Activated CD8-positive, alpha-beta memory T cell treated with anti-CD3 and anti-CD28 coated beads, Interleukin-2, amount 10 ng/mL, durations not matched to agents 7 days and 5 days (primary cell): ENCODE results near the gene ANKFY1. TPM values are rescaled to one million over a fixed set of nuclear protein-coding genes. Genes with fewer than 3 reads are reported as not detected.

Source experiments
- ATAC-seq: fragments of 150-1000 bp; cut with Tn5 transposase; one replicate; pipeline ENCODE4 v1.10.0; 2021; ENCODE audit warnings: moderate library complexity
- CTCF ChIA-PET: fragments of 350-600 bp; sonication (Branson Sonifier 250); formaldehyde crosslinking; loops from one replicate; lab custom pipeline; 2021; ENCODE audit warnings: antibody characterized with exemption; lab: Charles Lee
- DNase-seq: peaks from one replicate; pipeline ENCODE4 v3.0.0-alpha.2; 2020
- H3K27ac Mint-ChIP-seq: one replicate; pipeline ENCODE4 v1.8.0; 2021; ENCODE audit warnings: mild to moderate bottlenecking, mixed read lengths
- H3K27me3 Mint-ChIP-seq: one replicate; pipeline ENCODE4 v1.8.0; 2021; ENCODE audit warnings: mixed read lengths
- H3K36me3 Mint-ChIP-seq: one replicate; pipeline ENCODE4 v1.8.0; 2021; ENCODE audit warnings: mild to moderate bottlenecking, mixed read lengths
- H3K4me1 Mint-ChIP-seq: one replicate; pipeline ENCODE4 v1.8.0; 2021; ENCODE audit warnings: mixed read lengths
- H3K4me3 Mint-ChIP-seq: one replicate; pipeline ENCODE4 v1.8.0; 2021; ENCODE audit warnings: mild to moderate bottlenecking, moderate library complexity, mixed read lengths
- H3K9me3 Mint-ChIP-seq: one replicate; pipeline ENCODE4 v1.8.0; 2022; ENCODE audit warnings: low read depth, mixed read lengths
- total RNA-seq, 2 experiments: library from RNA; stranded (reverse); gene quantifications; one replicate each; pipeline ENCODE4 v1.2.3, GENCODE V29; 2021

The ANKFY1 gene
- total RNA-seq, 2 experiments from 2014 or later, result 63.8 to 103 TPM

DNA sequence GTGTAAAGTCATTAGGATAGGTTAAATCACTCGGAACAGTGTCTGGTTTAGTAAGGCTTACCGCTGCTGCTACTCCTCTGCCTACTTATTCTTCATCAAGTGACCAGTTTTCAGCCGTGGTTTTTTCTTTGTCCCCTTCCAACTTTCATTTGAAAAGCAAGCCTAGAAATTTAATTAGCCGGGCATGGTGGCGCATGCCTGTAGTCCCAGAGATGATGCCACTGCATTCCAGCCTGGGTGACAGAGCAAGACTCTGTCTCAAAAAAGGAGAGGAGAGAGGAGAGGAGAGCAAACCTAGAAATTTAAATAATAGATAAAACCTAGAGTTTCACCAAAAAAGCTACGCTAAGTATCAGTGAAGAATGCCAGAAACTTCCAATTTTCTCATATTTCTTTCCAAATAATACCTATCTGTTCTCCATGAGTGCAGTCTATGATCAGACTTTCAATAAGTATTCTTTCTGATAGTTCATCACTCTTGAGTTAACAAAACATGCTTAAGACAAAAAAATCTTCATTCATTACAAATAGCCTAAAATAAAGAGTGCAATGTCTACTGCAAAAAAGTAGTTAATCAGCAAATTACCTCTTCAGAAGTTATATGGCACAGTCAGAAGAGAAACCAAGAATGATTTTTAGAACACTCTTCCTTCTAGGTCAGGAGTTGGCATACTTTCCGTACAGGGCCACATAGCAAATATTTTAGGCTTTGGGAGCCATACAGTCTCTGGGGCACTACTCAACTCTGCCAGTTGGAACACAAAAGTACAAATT, 15.1 kb downstream of the ANKFY1 start:
- Mint-ChIP-seq H3K4me3 (no peak overlapping the region), H3K27ac (no peak overlapping the region), H3K36me3 (peaks cover 18% of the 10 kb centered on the region), H3K9me3 (no peaks in the 10 kb centered on the region), H3K27me3 (no peaks in the 10 kb centered on the region), H3K4me1 (peaks cover 37% of the 10 kb centered on the region)
- ATAC-seq, result no peak
- CTCF ChIA-PET, result interaction anchor here (0.8 to 4.1 kb wide), 8 partner anchors 13 to 164 kb away, joined by 3 to 28 read pairs (median 4); no protein-coding TSS in a partner anchor
- no peak for DNase-seq

GRCh38 chr17:4247971-4248388, 15.8 kb downstream of the ANKFY1 start:
- Mint-ChIP-seq H3K4me3 (no peak overlapping the region), H3K9me3 (no peaks in the 10 kb centered on the region), H3K27me3 (no peaks in the 10 kb centered on the region), H3K4me1 (peaks cover 32% of the 10 kb centered on the region), H3K36me3 (peaks cover 14% of the 10 kb centered on the region), H3K27ac (no peak overlapping the region)
- DNase-seq, result no peak
- CTCF ChIA-PET, result interaction anchor here (1.0 to 1.4 kb wide), 6 partner anchors 14 to 56 kb away, joined by 3 to 6 read pairs (median 4); no protein-coding TSS in a partner anchor
- no peak for ATAC-seq

DNA sequence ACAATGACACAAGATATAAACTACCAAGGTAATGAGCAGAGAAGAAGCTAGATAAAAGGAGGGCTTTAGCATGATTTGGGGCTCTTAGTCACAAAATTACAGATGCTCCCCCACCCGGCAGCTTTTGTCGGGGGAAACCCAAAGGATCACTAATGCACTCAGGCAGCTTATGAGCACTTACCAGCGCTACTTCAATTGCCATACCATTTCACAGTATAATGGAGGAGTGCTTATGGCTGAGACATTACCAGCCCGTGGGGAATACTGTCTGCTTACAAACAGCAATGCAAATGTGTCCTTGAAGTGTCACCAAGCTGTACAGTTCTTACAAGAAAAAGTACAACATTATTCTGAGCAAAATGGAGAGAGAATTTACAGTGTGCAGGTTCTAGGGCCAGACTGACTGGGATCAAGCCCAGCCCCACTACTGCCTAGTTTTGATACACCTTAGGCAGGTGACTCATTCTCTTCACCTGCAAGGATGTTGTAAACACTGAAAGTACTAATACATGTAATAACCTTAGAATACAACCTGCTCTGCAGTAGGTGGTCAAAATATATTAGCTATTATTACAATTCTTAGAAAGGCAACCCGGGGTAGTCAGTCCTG, 16.3 kb downstream of the ANKFY1 start:
- peaks cover 30% of the 10 kb centered on the region for H3K4me1 Mint-ChIP-seq
- no peaks in the 10 kb centered on the region for H3K27me3 Mint-ChIP-seq
- ATAC-seq, result no peak
- H3K36me3 Mint-ChIP-seq, result peaks cover 18% of the 10 kb centered on the region
- CTCF ChIA-PET, result interaction anchor here (1.0 to 1.4 kb wide), 7 partner anchors 15 to 56 kb away, joined by 3 to 6 read pairs (median 3); no protein-coding TSS in a partner anchor
- H3K27ac Mint-ChIP-seq, result no peak overlapping the region
- no peak for DNase-seq
- H3K4me3 Mint-ChIP-seq, result no peak overlapping the region
- no peaks in the 10 kb centered on the region for H3K9me3 Mint-ChIP-seq

GRCh38 chr17:4246674-4247073, 17.1 kb downstream of the ANKFY1 start:
- CTCF ChIA-PET, result interaction anchor here (1.0 to 1.4 kb wide), 6 partner anchors 16 to 57 kb away, joined by 3 to 6 read pairs (median 3); no protein-coding TSS in a partner anchor
- Mint-ChIP-seq H3K27me3 (no peaks in the 10 kb centered on the region), H3K27ac (no peak overlapping the region), H3K9me3 (no peaks in the 10 kb centered on the region), H3K4me1 (peaks cover 28% of the 10 kb centered on the region), H3K36me3 (peaks cover 19% of the 10 kb centered on the region), H3K4me3 (no peak overlapping the region)
- no peak for DNase-seq
- ATAC-seq, result no peak

DNA sequence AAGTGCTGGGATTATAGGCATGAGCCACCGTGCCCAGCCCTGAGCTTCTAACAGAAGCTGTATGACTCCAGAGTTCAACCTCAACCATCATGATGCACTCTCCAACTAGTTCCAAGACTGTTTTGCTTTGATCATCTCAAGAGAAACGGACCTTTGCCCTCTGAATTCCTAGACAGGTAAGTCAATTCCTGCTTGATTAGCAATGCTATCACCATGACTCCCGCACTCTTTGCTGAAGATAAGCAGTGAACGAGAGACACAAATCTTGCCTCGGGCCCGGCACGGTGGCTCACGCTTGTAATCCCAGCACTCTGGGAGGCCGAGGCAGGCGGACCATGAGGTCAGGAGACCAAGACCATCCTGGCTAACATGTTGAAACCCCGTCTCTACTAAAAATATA, 22.2 kb downstream of the ANKFY1 start:
- no peak overlapping the region for H3K27ac Mint-ChIP-seq
- CTCF ChIA-PET, result no interaction called here
- no peak overlapping the region for H3K4me3 Mint-ChIP-seq
- DNase-seq, result no peak
- H3K9me3 Mint-ChIP-seq, result no peaks in the 10 kb centered on the region
- no peaks in the 10 kb centered on the region for H3K27me3 Mint-ChIP-seq
- no peak for ATAC-seq
- H3K36me3 Mint-ChIP-seq, result peaks cover 29% of the 10 kb centered on the region
- H3K4me1 Mint-ChIP-seq, result peaks cover 6% of the 10 kb centered on the region

DNA sequence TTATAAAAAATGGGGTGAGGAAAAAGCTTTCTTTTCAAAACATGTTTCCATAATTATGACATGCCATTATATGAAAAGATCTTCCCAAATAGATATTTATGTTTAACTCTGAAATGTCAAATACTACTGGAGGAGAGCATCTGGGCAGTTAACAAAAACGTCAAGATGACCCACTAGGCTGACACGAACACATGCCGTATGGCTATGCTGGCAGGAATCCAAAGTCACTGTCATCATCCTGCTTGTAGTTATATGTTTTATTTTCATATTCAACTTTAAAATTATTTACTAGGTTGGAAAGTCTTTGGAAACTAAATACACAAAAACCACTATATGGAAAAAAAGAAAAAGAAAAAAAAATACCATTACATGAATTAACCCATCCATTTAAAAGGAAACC, 27.3 kb downstream of the ANKFY1 start:
- peaks cover 20% of the 10 kb centered on the region for H3K4me1 Mint-ChIP-seq
- H3K36me3 Mint-ChIP-seq, result peaks cover 45% of the 10 kb centered on the region
- ATAC-seq (no peak), DNase-seq (no peak)
- CTCF ChIA-PET, result interaction anchor here (1.1 kb wide), 1 partner anchor 37 kb away, joined by 4 read pairs; no protein-coding TSS in a partner anchor
- no peak overlapping the region for H3K27ac Mint-ChIP-seq
- H3K4me3 Mint-ChIP-seq, result no peak overlapping the region
- H3K9me3 Mint-ChIP-seq, result no peaks in the 10 kb centered on the region
- H3K27me3 Mint-ChIP-seq, result no peaks in the 10 kb centered on the region

GRCh38 chr17:4235372-4236279, 28.2 kb downstream of the ANKFY1 start:
- Mint-ChIP-seq H3K27me3 (no peaks in the 10 kb centered on the region), H3K36me3 (peaks cover 40% of the 10 kb centered on the region), H3K27ac (no peak overlapping the region), H3K4me3 (no peak overlapping the region), H3K9me3 (no peaks in the 10 kb centered on the region), H3K4me1 (peaks cover 20% of the 10 kb centered on the region)
- ATAC-seq (no peak), DNase-seq (no peak)
- CTCF ChIA-PET, result interaction anchor here (1.1 kb wide), 1 partner anchor 36 kb away, joined by 4 read pairs; no protein-coding TSS in a partner anchor

GRCh38 chr17:4234401-4234800, 29.4 kb downstream of the ANKFY1 start:
- Mint-ChIP-seq H3K27ac (no peak overlapping the region), H3K36me3 (peaks cover 42% of the 10 kb centered on the region), H3K27me3 (no peaks in the 10 kb centered on the region), H3K4me1 (peaks cover 20% of the 10 kb centered on the region), H3K4me3 (no peak overlapping the region), H3K9me3 (no peaks in the 10 kb centered on the region)
- CTCF ChIA-PET, result no interaction called here
- DNase-seq, result no peak
- no peak for ATAC-seq

DNA sequence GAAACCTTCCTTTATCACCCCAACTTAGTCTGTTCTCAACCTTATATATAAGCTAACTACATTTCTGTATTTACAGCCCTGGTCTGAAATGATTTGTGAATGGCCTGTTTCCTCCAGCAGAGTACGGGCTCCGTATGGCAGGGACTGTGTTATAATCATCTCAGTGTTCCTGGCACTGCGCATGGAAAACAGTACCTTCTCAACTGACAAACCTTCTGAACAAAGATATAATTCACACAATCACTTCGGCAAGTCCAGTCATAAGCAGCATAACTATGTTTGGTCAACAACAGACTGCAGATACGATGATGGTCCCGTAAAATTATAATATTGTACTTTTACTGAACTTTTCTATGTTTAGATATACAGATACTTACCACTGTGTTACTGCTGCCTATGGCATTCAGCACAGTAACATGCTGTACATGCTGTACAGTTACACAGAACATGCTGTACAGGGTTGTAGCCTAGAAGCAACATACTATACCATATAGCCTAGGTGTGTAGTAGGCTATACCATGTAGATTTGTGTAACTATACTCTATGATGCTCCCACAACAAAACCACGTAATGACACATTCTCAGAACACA, 30.0 kb downstream of the ANKFY1 start:
- Mint-ChIP-seq H3K27ac (no peak overlapping the region), H3K36me3 (peaks cover 39% of the 10 kb centered on the region), H3K4me1 (peaks cover 20% of the 10 kb centered on the region), H3K9me3 (no peaks in the 10 kb centered on the region), H3K4me3 (no peak overlapping the region), H3K27me3 (no peaks in the 10 kb centered on the region)
- CTCF ChIA-PET, result interaction anchor here (1.0 kb wide), 1 partner anchor 9 kb away, joined by 3 read pairs; no protein-coding TSS in a partner anchor
- no peak for DNase-seq
- ATAC-seq, result no peak

DNA sequence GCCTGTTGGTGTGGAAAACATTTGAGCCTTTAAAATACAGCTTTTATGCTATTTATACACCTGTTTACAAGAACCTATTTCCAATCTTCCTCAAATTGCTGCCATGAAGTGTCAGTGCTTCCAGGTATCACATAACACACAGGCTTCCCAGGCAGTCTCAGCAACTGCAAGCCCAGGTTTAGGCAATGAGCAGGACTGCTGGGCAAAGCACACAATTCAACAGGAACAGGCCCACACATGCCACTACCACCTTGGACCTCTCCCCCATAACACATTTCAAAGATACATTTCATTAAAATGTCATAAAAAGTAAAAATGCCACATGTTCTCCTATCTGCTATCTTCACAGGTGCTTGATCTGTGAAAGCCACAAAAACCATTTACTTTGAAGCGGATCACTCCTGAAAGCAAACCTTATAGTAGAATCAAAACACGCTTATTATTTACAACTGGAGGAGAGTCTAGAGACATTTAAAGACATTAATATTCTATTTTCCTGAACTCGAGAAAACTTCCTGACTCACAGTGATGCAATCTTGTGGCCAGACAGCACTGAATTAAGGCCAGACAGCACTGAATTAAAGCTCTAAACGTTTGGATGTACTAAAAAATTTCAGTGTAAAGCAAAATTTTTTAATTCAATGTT, 31.5 kb downstream of the ANKFY1 start:
- ATAC-seq (no peak), DNase-seq (no peak)
- CTCF ChIA-PET, result interaction anchor here (1.6 kb wide), 1 partner anchor 17 kb away, joined by 4 read pairs; no protein-coding TSS in a partner anchor
- Mint-ChIP-seq H3K4me1 (peaks cover 15% of the 10 kb centered on the region), H3K36me3 (peaks cover 41% of the 10 kb centered on the region), H3K27me3 (no peaks in the 10 kb centered on the region), H3K4me3 (no peak overlapping the region), H3K27ac (no peak overlapping the region), H3K9me3 (no peaks in the 10 kb centered on the region)

DNA sequence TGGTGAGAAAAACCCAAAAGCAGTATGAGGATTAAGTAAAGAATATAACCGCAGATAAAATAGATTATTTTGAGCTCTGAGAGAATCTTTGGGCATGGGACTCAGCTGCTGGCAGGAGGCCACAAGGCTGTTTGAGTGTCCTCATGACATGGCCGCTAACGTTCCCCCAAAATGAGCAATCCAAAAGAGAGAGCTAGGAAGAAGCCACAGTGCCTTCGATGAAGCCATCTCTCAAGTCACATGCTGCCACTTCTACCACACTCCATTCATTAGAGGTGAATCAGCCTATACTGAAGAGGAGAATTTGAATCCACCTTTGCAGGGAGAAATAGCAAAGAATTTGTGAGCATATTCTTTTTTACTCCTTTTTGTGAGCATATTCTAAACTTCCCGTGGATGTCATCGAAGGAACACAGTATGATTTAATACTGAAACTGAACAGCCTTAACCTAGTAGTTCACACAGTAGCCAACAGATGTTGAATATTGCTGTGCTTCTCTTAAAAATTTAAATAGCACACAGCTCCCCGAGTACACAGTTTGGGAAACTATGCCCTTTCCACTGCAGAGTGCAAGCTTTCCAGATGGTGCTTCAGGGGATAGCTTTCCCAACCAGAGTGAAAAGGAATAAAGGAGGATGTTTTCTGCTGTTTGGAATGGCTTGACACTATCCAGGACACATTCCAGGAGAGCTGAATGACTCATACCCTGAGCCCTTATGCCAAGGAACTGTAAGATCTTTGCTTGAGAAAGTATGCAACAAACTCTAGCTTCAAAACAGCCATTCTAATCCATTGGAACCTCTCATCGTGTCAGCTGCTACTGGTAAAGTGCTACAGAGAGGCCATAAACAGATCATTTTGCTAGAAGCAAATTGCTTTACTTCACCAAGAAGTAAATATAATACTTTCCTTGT, 33.9 kb downstream of the ANKFY1 start:
- Mint-ChIP-seq H3K4me3 (no peak overlapping the region), H3K27ac (no peak overlapping the region), H3K36me3 (peaks cover 37% of the 10 kb centered on the region), H3K4me1 (peaks cover 15% of the 10 kb centered on the region), H3K27me3 (no peaks in the 10 kb centered on the region), H3K9me3 (no peaks in the 10 kb centered on the region)
- CTCF ChIA-PET, result interaction anchor here (0.9 to 2.0 kb wide), 5 partner anchors 8 to 30 kb away, joined by 3 to 6 read pairs (median 4); no protein-coding TSS in a partner anchor
- DNase-seq (no peak), ATAC-seq (no peak)
